NK-92 treated with Interleukin-12 subunit alpha and Interleukin-12 subunit beta, amount 100 ng/mL, for 24 hours (cell line): Measurements from ENCODE around the gene AFF4.
"Not testable (repeated sequence)": the region's sequence is repeated elsewhere in the genome, so short reads cannot be mapped to it uniquely, and the experiment has no call there.

ENCODE experiments used
- DNase-seq: peaks from one replicate; lab custom pipeline; 2025; lab: John Stamatoyannopoulos, UW

AFF4 gene

GRCh38 chr5:132886064-132886823, 77.2 kb downstream of the AFF4 start:
- DNase-seq = no peak

- no peak for DNase-seq
These were observed 78.9 kb downstream of the AFF4 start for GRCh38 chr5:132884548-132884947.

DNA sequence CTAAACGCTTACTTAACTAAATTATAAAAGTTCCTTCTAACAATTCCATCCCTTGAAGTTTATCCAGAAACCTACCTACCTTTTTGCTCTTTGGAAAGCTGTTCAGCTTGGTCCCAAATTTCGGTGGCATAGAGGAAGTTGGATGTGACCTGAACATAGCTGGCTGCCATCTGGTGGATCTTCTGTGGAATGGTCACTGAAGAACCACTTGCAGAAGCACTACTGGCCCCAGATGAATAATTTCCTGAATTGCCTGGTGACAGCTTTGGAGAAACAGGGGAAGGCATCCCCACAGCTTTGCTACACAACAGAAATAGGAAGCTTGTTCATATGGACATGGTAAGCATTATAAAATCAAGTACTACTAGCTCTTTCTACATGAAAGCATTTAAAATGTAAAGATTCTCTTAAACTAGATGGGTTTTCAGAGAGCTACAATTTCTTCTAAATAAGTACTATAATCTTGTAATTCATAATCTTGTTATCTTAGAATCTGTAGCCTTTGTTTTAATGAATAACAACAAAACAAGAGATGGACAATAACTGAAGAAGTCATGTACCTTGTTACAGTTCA, 80.1 kb downstream of the AFF4 start:
- DNase-seq = no peak

GRCh38 chr5:132877938-132878337, 85.5 kb downstream of the AFF4 start:
- DNase-seq = no peak

DNA sequence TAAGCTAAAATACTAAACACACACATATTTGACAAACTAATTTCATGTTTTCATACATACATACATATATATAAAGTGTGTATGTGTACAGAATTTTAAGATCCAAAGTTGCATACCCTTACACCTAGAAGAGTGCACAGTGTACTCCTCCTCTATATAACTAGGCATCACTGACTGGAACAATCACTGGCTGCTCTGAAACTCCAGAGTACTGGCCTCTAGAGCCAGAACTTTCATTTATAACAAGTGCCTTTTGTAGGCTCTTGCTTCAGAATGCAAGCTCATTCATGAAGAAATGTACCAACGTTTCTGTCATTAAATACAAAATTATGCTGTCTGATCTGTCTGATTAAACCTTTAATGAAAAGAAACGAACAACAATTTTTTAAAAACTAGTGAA, 86.0 kb downstream of the AFF4 start:
- DNase-seq = no peak

DNA sequence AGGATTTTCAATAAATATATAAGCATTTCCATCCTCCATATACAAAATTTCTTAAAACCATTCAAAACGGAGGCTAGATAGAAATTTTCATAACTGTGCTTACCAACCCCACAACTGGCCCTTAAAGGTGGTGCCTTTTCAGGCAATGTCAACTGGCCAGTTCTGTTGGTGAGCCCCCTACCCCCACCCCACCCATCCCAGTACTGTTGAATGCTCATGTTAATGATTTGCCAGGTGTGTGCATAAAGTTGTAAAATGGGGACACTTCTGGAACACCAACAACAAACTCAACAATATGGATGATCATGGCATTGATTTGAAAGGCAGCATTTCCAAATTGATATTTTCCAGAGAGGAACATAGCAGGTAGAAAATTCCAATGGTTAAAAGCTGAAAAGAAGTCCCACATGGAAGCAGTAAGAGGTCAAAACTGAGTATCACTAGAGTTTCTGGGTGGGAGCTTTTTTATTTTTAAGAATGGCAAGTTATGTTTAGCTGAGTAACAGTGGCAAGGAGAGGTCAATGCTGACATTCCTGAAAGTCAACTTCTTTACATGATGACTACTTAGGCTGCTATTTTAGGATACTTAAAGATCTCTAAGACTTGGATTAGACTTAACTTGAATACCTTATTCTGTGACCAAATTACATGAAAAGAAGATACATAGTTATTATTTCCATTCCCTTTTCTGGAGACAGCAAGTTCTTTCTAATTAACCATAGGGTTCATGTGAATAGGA, 87.2 kb downstream of the AFF4 start:
- DNase-seq = no peak

DNA sequence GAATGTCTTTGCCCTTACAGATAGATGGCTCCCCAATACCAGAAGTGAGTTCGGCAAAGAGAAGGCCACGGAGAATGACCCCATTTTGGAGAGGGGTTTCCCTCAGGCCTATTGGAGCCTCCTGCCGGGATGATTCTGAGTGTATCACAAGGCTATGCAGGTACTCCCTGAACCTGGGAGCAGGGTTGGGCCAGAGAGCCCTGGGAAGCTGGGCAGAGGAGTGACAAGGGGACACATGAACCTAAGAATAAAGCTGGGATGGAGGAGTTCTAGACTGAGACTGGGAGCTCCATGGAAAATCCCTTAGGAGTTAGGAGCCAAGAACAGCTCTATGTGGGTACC, 89.5 kb downstream of the AFF4 start:
- no peak for DNase-seq

GRCh38 chr5:132873119-132873929, 90.1 kb downstream of the AFF4 start, which contains the start of gene LEAP2:
Gene LEAP2 (plus strand): TSS chr5:132873668. CDS start chr5:132873695, 27 bp downstream.
- DNase-seq = no peak

- DNase-seq = no peak
These were observed 90.7 kb downstream of the AFF4 start for GRCh38 chr5:132872788-132873118.

- DNase-seq = no peak
These were observed 91.8 kb downstream of the AFF4 start for GRCh38 chr5:132871459-132872284.

GRCh38 chr5:132870801-132871200, 92.6 kb downstream of the AFF4 start:
- no peak for DNase-seq

DNA sequence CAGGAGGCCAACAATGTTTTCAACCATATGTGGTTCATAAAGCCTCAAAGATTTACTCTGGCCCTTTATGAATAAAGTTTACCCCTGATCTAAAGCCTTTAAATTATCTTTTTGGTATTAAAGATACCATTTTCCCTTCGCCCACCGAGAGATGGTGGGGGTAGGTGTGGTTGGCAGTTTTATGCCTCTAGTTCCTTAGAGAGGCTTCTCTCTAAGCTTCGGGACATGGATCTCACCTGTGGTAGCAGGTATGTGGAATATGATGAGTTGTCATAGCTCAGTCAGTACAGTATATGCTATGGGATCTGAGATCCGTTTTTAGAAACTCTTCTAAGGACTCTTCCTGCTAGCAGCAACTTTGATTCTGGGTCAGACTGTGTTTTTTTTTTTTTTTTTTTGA, 94.7 kb downstream of the AFF4 start:
- DNase-seq = no peak

DNA sequence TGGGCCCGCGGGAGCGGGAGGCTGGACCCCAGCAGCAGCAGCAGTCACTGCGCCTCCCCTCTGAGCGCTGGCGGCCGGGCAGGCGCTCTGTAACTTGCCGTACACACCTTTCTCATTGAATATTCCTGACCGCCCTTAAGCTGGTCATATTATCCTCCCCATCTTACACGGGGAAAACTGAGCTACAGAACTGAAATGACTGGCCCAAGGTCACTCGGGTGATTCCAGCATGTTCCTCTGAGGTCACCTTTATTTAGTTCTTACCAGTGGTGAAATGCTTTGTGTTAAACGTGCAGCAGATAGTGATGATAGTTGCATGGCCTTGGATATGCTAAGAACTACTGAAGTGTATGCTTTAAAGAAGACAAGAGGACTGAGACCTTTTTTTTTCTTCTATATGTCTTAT, 96.4 kb downstream of the AFF4 start:
- no peak for DNase-seq

GRCh38 chr5:132866342-132867045, 96.9 kb downstream of the AFF4 start, which contains the start of the genes GDF9 and UQCRQ:
Gene GDF9 (minus strand): TSS chr5:132866469. CDS start chr5:132864533, 1,936 bp downstream.
Gene UQCRQ (plus strand): TSS chr5:132866642. CDS start chr5:132866882, 240 bp downstream.
- peak; percentile 92 for DNase-seq

GRCh38 chr5:132865668-132866341, 97.6 kb downstream of the AFF4 start:
- no peak for DNase-seq

DNA sequence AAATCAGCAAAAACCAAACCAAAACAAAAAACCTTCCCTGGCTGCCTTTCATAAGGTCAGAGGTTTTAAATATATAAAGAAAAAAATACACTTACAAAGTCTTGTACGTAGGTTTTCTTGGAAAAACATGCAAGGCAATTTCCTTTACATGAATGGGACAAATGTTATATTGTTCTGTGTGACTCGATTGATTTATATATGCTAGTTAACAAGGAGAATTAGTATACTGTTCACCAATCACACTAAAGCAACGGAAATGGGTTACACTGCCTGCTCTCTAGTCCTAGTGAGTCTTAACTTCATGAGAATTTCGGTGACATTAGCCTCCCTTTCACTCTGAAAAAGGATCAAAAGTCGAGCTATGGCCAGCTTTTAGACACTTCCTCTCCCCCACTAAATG, 102.7 kb downstream of the AFF4 start:
- no peak for DNase-seq

DNA sequence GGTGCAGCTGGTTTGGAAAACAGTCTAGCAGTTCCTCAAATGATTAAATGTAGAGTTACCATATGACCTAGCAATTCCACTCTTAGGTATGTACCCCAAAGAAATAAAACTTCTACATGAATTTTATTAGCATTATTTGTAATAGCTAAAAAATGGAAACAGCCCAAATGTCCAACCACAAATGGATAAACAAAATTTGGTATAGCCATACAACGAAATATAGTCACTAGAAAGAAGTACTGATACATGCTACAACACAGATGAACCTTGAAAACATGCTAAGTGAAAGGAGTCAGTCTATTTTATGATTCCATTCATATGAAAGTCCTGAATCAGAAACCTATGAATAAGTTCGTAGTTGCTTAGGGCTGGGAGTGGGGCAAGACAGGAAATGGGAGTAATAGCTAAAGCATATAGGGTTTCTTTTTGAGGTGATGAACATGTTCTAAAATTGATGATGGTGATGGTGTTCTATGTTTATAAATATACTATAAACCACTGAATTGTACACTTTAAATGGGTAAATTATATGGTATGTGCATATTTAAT, 103.5 kb downstream of the AFF4 start:
- no peak for DNase-seq

- DNase-seq = no peak
These were observed 107.4 kb downstream of the AFF4 start for GRCh38 chr5:132856011-132856410.

DNA sequence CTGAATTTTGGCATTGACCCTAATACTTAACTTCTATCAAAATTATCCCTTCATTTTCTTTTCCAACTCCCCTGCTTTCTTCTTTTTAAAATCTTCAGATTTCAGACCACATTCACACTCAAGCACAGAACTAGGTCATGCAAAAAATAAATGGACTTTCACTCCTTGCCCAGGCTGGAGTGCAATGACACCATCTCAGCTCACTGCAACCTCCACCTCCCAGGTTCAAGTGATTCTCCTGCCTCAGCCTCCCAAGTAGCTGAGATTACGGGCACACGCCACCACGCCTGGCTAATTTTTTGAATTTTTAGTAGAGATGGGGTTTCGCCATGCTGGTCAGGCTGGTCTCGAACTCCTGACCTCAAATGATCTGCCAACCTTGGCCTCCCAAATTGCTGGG, 108.4 kb downstream of the AFF4 start:
- not testable (repeated sequence) for DNase-seq

DNA sequence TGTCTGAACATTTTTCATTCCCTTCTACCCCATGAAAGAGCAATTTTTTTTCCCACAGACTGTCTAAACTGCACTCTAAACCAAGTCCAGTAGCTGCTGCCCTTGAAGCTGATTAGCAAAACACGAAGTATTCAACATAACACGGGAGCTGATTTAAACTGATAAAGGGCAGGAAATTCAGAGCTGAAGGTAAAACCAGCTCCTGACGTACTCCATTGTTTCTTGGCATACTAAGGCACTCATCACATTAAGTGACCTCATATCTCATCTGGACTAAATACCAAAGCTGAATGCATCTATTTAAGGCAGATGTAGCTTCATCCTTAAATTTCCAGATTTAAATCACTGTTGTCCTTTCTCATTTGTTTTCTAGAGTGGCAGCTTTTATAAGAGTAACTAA, 109.1 kb downstream of the AFF4 start:
- DNase-seq = no peak
